ENCODE data around the gene FAAP20.

The FAAP20 gene

DNA sequence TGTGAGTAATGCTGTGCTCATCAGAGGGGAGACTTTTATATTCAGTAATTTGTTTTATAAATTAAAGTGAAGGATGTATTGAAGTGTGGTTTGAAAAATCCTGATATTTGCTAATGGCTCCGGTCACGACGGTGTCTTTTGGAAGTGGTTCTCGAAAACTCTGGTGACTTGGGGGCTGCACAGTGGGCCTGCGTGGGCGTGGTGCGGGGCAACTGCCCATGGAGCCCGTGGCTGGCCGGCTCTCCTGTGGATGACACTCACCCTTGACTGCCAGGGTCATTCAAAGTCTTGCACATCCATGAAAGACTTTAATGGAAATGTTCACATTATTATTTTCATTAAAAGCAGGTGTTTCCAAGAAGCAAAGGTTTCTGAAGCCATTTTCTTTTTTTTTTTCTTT is 7.7 kb downstream of the FAAP20 start:
- Histone ChIP-seq H3K79me2 (ENCODE audit: insufficient read depth, low read length) (no peaks in the 10 kb centered on the region), H3K4me3 (ENCODE audit: insufficient read depth, low read length, poor library complexity, severe bottlenecking) (no peak overlapping the region), H3K27ac (ENCODE audit: low read depth, low read length) (no peak overlapping the region), H3K9ac (ENCODE audit: low read length) (no peak overlapping the region), H4K20me1 (ENCODE audit: low read depth, low read length) (no peaks in the 10 kb centered on the region), H3K36me3 (ENCODE audit: low read length) (no peaks in the 10 kb centered on the region), H3K9me2 (replicated peaks; ENCODE audit: insufficient read depth, low read length) (no peaks in the 10 kb centered on the region), H3K4me2 (ENCODE audit: low read depth, low read length, poor library complexity, severe bottlenecking) (no peak overlapping the region), H3K9me3 (ENCODE audit: insufficient read depth, low read length) (no peaks in the 10 kb centered on the region), H2AFZ (ENCODE audit: low read depth, low read length, severe bottlenecking) (no peak overlapping the region), H3K27me3 (ENCODE audit: low read length) (no peaks in the 10 kb centered on the region), H3F3A (ENCODE audit: insufficient read depth) (no peaks in the 10 kb centered on the region)
- TF ChIP-seq, protein P1, sequence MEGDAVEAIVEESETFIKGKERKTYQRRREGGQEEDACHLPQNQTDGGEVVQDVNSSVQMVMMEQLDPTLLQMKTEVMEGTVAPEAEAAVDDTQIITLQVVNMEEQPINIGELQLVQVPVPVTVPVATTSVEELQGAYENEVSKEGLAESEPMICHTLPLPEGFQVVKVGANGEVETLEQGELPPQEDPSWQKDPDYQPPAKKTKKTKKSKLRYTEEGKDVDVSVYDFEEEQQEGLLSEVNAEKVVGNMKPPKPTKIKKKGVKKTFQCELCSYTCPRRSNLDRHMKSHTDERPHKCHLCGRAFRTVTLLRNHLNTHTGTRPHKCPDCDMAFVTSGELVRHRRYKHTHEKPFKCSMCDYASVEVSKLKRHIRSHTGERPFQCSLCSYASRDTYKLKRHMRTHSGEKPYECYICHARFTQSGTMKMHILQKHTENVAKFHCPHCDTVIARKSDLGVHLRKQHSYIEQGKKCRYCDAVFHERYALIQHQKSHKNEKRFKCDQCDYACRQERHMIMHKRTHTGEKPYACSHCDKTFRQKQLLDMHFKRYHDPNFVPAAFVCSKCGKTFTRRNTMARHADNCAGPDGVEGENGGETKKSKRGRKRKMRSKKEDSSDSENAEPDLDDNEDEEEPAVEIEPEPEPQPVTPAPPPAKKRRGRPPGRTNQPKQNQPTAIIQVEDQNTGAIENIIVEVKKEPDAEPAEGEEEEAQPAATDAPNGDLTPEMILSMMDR (IDR thresholded peaks at IDR 0.05; ENCODE audit: insufficient read depth, low read length, poor library complexity, severe bottlenecking), result no peak
- TF ChIP-seq EZH2phosphoT487 (conservative IDR thresholded peaks at IDR 0.05; ENCODE audit: low read length), result no peak

DNA sequence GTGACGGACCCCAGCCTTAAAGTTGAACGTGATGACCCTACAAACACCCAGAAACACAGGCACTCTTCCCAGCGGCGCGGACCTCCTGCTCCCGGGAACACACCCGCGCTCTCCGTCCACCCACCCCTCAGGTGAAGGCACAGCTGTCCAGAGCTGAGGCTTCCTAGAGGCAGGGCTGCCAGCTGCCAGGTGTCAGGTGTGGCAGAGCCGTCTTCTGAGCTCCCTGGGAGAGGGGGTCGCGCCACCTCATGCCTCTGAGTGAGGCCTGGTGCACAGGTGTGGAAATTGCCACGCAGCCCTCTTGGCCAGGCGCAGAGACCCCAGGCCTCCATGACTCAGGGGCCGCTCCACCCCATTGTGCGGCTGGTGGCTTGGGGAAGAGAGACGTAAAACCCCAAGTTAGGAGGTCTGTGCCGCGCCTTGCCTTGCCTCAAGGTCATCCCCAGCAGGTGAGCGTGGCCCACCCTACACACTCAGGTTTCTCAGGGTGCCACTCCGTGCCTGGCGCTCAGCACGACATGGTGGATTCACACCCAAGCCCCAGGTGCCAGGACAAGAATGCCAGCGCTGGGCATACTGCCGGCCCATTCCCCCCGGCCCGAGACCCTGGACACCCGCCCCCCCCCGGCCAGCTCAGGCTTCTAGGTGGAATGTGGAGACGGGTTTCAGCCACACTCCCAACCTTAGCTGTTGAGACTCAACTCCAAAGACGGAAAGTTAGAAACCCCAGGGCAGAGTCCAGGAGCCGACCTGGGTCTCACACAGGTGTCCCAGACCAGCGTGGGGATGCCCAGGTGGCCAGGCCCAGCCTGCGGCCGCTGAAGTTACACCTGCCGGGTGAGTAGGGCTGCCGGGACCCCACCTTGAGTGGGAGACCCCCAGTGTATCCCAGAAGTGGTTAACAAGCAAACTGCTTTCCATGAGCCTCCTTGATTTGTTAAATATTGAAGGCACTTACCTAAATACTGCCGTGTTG is 8.4 kb downstream of the FAAP20 start:
- no peaks in the 10 kb centered on the region for H3K9me3 ChIP-seq (ENCODE audit: insufficient read depth, low read length)
- H3K79me2 ChIP-seq (ENCODE audit: insufficient read depth, low read length), result no peaks in the 10 kb centered on the region
- H3K9me2 ChIP-seq (replicated peaks; ENCODE audit: insufficient read depth, low read length), result no peaks in the 10 kb centered on the region
- H3K27ac ChIP-seq (ENCODE audit: low read depth, low read length), result no peak overlapping the region
- no peak overlapping the region for H3K4me3 ChIP-seq (ENCODE audit: insufficient read depth, low read length, poor library complexity, severe bottlenecking)
- TF ChIP-seq, protein P1 (IDR thresholded peaks at IDR 0.05; ENCODE audit: insufficient read depth, low read length, poor library complexity, severe bottlenecking), result no peak
- TF ChIP-seq EZH2phosphoT487 (conservative IDR thresholded peaks at IDR 0.05; ENCODE audit: low read length), result no peak
- H2AFZ ChIP-seq (ENCODE audit: low read depth, low read length, severe bottlenecking), result no peak overlapping the region
- H3K9ac ChIP-seq (ENCODE audit: low read length), result no peak overlapping the region
- no peaks in the 10 kb centered on the region for H3F3A ChIP-seq (ENCODE audit: insufficient read depth)
- no peaks in the 10 kb centered on the region for H4K20me1 ChIP-seq (ENCODE audit: low read depth, low read length)
- no peaks in the 10 kb centered on the region for H3K36me3 ChIP-seq (ENCODE audit: low read length)
- H3K27me3 ChIP-seq (ENCODE audit: low read length), result no peaks in the 10 kb centered on the region
- H3K4me2 ChIP-seq (ENCODE audit: low read depth, low read length, poor library complexity, severe bottlenecking), result no peak overlapping the region

DNA sequence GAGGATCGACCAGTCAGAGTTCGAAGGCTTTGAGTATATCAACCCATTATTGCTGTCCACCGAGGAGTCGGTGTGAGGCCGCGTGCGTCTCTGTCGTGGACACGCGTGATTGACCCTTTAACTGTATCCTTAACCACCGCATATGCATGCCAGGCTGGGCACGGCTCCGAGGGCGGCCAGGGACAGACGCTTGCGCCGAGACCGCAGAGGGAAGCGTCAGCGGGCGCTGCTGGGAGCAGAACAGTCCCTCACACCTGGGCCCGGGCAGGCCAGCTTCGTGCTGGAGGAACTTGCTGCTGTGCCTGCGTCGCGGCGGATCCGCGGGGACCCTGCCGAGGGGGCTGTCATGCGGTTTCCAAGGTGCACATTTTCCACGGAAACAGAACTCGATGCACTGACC is 9.6 kb downstream of the FAAP20 start:
- Histone ChIP-seq H3K9me2 (replicated peaks; ENCODE audit: insufficient read depth, low read length) (no peaks in the 10 kb centered on the region), H2AFZ (ENCODE audit: low read depth, low read length, severe bottlenecking) (no peak overlapping the region), H4K20me1 (ENCODE audit: low read depth, low read length) (no peaks in the 10 kb centered on the region), H3K9ac (ENCODE audit: low read length) (no peak overlapping the region), H3K27ac (ENCODE audit: low read depth, low read length) (no peak overlapping the region), H3K79me2 (ENCODE audit: insufficient read depth, low read length) (no peaks in the 10 kb centered on the region), H3K9me3 (ENCODE audit: insufficient read depth, low read length) (no peaks in the 10 kb centered on the region), H3K4me3 (ENCODE audit: insufficient read depth, low read length, poor library complexity, severe bottlenecking) (no peak overlapping the region), H3K4me2 (ENCODE audit: low read depth, low read length, poor library complexity, severe bottlenecking) (no peak overlapping the region), H3K36me3 (ENCODE audit: low read length) (no peaks in the 10 kb centered on the region), H3F3A (ENCODE audit: insufficient read depth) (no peaks in the 10 kb centered on the region), H3K27me3 (ENCODE audit: low read length) (no peaks in the 10 kb centered on the region)
- TF ChIP-seq, protein P1 (IDR thresholded peaks at IDR 0.05; ENCODE audit: insufficient read depth, low read length, poor library complexity, severe bottlenecking), result no peak
- no peak for TF ChIP-seq EZH2phosphoT487 (conservative IDR thresholded peaks at IDR 0.05; ENCODE audit: low read length)
